ENCODE measurements around the gene CNGB1. TPM values are rescaled to one million over a fixed set of nuclear protein-coding genes. Genes with fewer than 3 reads are reported as not detected.

Gene CNGB1
- total RNA-seq, 1 experiment from 2014 or later: not detected

DNA sequence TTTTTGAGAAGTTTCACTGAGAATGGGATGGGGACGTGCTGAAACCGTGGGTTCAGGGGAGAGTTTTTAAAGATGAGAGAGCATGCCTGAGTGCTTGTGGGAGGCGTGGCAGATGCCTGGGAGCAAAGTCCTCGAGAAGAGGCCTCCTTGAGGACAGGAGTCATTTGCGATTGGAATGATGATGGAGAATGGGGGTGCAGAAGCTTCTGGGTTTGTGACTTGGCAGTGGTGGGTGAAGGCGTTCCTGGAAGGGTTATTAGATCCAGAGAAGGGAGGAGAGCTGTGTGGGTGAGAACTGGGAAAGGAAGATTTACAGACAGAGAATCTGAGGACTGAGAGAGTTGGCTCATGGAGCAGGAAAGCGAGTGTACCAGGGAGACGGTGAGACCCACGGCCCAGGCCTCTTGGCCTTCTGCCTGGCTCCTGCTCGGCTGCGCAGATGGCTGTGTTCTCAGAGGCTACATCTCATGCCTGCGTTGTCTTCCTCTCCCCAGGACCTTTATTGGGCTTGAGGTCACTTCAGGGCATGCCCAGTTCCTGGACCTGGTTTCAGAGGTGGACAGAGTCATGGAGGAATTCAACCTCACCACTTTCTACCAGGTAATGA lies 46.0 kb upstream of the CNGB1 start:
- ChIA-PET POLR2A (interaction anchor here (0.5 kb wide), 1 partner anchor 677 kb away, joined by 4 read pairs; no protein-coding TSS in a partner anchor), CTCF (no interaction called here)
- Mint-ChIP-seq H3K9me3 (ENCODE audit: unreplicated experiment) (no peaks in the 10 kb centered on the region), H3K4me1 (ENCODE audit: low read depth, unreplicated experiment) (no peaks in the 10 kb centered on the region), H3K4me3 (ENCODE audit: unreplicated experiment) (no peak overlapping the region), H3K36me3 (ENCODE audit: insufficient read depth, unreplicated experiment) (no peaks in the 10 kb centered on the region), H3K27me3 (ENCODE audit: insufficient read depth, unreplicated experiment) (no peaks in the 10 kb centered on the region), H3K27ac (ENCODE audit: unreplicated experiment) (no peak overlapping the region)
- H3K4me1 ChIP-seq: peaks cover 14% of the 10 kb centered on the region
- intact Hi-C loops (cut with micrococcal nuclease; ENCODE audit: unreplicated experiment): no loop called here
- TF ChIP-seq CTCF (IDR thresholded peaks at IDR 0.05; ENCODE audit: insufficient read depth in 1 of 2, low read depth in 1 of 2, low read length in 1 of 2, severe bottlenecking in 1 of 2, unreplicated experiment in 1 of 2): no peak
- H3K9me3 ChIP-seq: no peaks in the 10 kb centered on the region
- BruUV-seq (replicated peaks): no TSS peak
- H3K27me3 ChIP-seq (replicated peaks; ENCODE audit: control insufficient read depth, insufficient read depth, low read length): no peaks in the 10 kb centered on the region
- no peak overlapping the region for H3K4me3 ChIP-seq (ENCODE audit: low read depth, low read length)
- no peaks in the 10 kb centered on the region for H3K36me3 ChIP-seq (ENCODE audit: control insufficient read depth, insufficient read depth, low read length)
- peak in 1 of 2 experiments; percentile 57 for DNase-seq

- Mint-ChIP-seq H3K9me3 (ENCODE audit: unreplicated experiment) (no peaks in the 10 kb centered on the region), H3K36me3 (ENCODE audit: insufficient read depth, unreplicated experiment) (peaks cover 18% of the 10 kb centered on the region), H3K27me3 (ENCODE audit: insufficient read depth, unreplicated experiment) (no peaks in the 10 kb centered on the region), H3K4me3 (ENCODE audit: unreplicated experiment) (no peak overlapping the region), H3K27ac (ENCODE audit: unreplicated experiment) (no peak overlapping the region), H3K4me1 (ENCODE audit: low read depth, unreplicated experiment) (peaks cover 14% of the 10 kb centered on the region)
- Histone ChIP-seq H3K4me3 (ENCODE audit: low read depth, low read length) (no peak overlapping the region), H3K27me3 (replicated peaks; ENCODE audit: control insufficient read depth, insufficient read depth, low read length) (no peaks in the 10 kb centered on the region), H3K36me3 (ENCODE audit: control insufficient read depth, insufficient read depth, low read length) (peaks cover 4% of the 10 kb centered on the region), H3K4me1 (peaks cover 26% of the 10 kb centered on the region), H3K9me3 (no peaks in the 10 kb centered on the region)
- POLR2A ChIA-PET: interaction anchor here (0.6 kb wide), 1 partner anchor 12 kb away, joined by 10 read pairs; no protein-coding TSS in a partner anchor
- no peak for TF ChIP-seq CTCF (IDR thresholded peaks at IDR 0.05; ENCODE audit: insufficient read depth in 1 of 2, low read depth in 1 of 2, low read length in 1 of 2, severe bottlenecking in 1 of 2, unreplicated experiment in 1 of 2)
- CTCF ChIA-PET: no interaction called here
- no peak for DNase-seq
- intact Hi-C loops (cut with micrococcal nuclease; ENCODE audit: unreplicated experiment): no loop called here
- no TSS peak for BruUV-seq (replicated peaks)
These were observed 42.5 kb upstream of the CNGB1 start for GRCh38 chr16:58013201-58013956.

GRCh38 chr16:58012481-58012880 lies 41.6 kb upstream of the CNGB1 start:
- H3K9me3 ChIP-seq: no peaks in the 10 kb centered on the region
- POLR2A ChIA-PET: interaction anchor here (0.6 kb wide), 1 partner anchor 12 kb away, joined by 10 read pairs; no protein-coding TSS in a partner anchor
- H3K4me3 ChIP-seq (ENCODE audit: low read depth, low read length): no peak overlapping the region
- no TSS peak for BruUV-seq (replicated peaks)
- no peak overlapping the region for H3K27ac Mint-ChIP-seq (ENCODE audit: unreplicated experiment)
- peaks cover 14% of the 10 kb centered on the region for H3K4me1 Mint-ChIP-seq (ENCODE audit: low read depth, unreplicated experiment)
- H3K9me3 Mint-ChIP-seq (ENCODE audit: unreplicated experiment): no peaks in the 10 kb centered on the region
- no peak overlapping the region for H3K4me3 Mint-ChIP-seq (ENCODE audit: unreplicated experiment)
- H3K4me1 ChIP-seq: peaks cover 26% of the 10 kb centered on the region
- TF ChIP-seq CTCF (IDR thresholded peaks at IDR 0.05; ENCODE audit: insufficient read depth in 1 of 2, low read depth in 1 of 2, low read length in 1 of 2, severe bottlenecking in 1 of 2, unreplicated experiment in 1 of 2): no peak
- H3K27me3 Mint-ChIP-seq (ENCODE audit: insufficient read depth, unreplicated experiment): no peaks in the 10 kb centered on the region
- peaks cover 4% of the 10 kb centered on the region for H3K36me3 ChIP-seq (ENCODE audit: control insufficient read depth, insufficient read depth, low read length)
- intact Hi-C loops (cut with micrococcal nuclease; ENCODE audit: unreplicated experiment): no loop called here
- CTCF ChIA-PET: no interaction called here
- no peak for DNase-seq
- no peaks in the 10 kb centered on the region for H3K27me3 ChIP-seq (replicated peaks; ENCODE audit: control insufficient read depth, insufficient read depth, low read length)
- peaks cover 18% of the 10 kb centered on the region for H3K36me3 Mint-ChIP-seq (ENCODE audit: insufficient read depth, unreplicated experiment)

All from Caco-2 (cell line).